B cell (primary cell): ENCODE data around the gene TSSC4. TPM values are rescaled to one million over a fixed set of nuclear protein-coding genes. Genes with fewer than 3 reads are reported as not detected.

ENCODE experiments used
- ATAC-seq: fragments of 200-7000 bp; cut with Tn5 transposase; one replicate; pipeline ENCODE4 v1.10.0; 2021; ENCODE audit warnings: low read depth, mild to moderate bottlenecking, moderate number of reproducible peaks, moderate library complexity
- CTCF ChIA-PET: fragments of 350-600 bp; sonication (Branson Sonifier 250); formaldehyde crosslinking; loops from one replicate; lab custom pipeline; 2021; ENCODE audit warnings: antibody characterized with exemption, inconsistent platforms; lab: Charles Lee
- POLR2A ChIA-PET: fragments of 350-600 bp; sonication (Branson Sonifier 250); formaldehyde crosslinking; loops from one replicate; lab custom pipeline; 2021; ENCODE audit warnings: antibody characterized with exemption; lab: Charles Lee
- DNase-seq: peaks from one replicate; pipeline ENCODE4 v3.0.0; 2013
- H2AFZ ChIP-seq: 2 replicates; pipeline ENCODE4 v1.6.1; 2012; ENCODE audit warnings: mild to moderate bottlenecking, low read depth, low read length; ENCODE audit not compliant: insufficient read depth, poor library complexity, severe bottlenecking
- H3K27ac ChIP-seq, 2 donors: 1 replicate in 1 of 2; 2 replicates in 1 of 2; pipeline ENCODE4 v1.5.1; 2012 to 2013; ENCODE audit warnings: low read length in 2 of 2, mild to moderate bottlenecking in 2 of 2, moderate library complexity in 1 of 2
- H3K27me3 ChIP-seq, 4 experiments: fragments of 200-600 bp in 1 of 4; sonication (generic) in 1 of 4; replicated peaks in 1 of 4; 1 replicate in 2 of 4; 2 replicates in 2 of 4; pipeline versions ENCODE4 v1.6.1 to v1.7.0; 2013 to 2016; ENCODE audit warnings: low read length in 3 of 4, mild to moderate bottlenecking in 2 of 4, mixed read lengths in 1 of 4, moderate library complexity in 1 of 4; ENCODE audit not compliant: insufficient read depth in 4 of 4, control insufficient read depth in 3 of 4; ENCODE audit errors: control extremely low read depth in 1 of 4
- H3K36me3 ChIP-seq, 2 experiments: replicated peaks in 1 of 2; 1 replicate in 1 of 2; 2 replicates in 1 of 2; pipeline versions ENCODE4 v1.6.1 to v1.7.1; 2013; ENCODE audit warnings: low read length in 1 of 2; ENCODE audit not compliant: insufficient read depth in 2 of 2, control insufficient read depth in 1 of 2; ENCODE audit errors: control extremely low read depth in 1 of 2, extremely low read depth in 1 of 2
- H3K4me1 ChIP-seq, 2 donors: fragments of 200-600 bp in 1 of 2; sonication (generic) in 1 of 2; 1 replicate in 1 of 2; 2 replicates in 1 of 2; pipeline versions ENCODE4 v1.5.1 to v1.6.1; 2013 to 2017; ENCODE audit warnings: low read length in 2 of 2; ENCODE audit not compliant: control insufficient read depth in 2 of 2, insufficient read depth in 2 of 2
- H3K4me2 ChIP-seq: replicated peaks from 2 replicates; pipeline ENCODE3; 2012; ENCODE audit warnings: mild to moderate bottlenecking, low read depth, low read length; ENCODE audit not compliant: poor library complexity, severe bottlenecking
- H3K4me3 ChIP-seq, 5 experiments: fragments of 200-600 bp in 1 of 5; sonication (generic) in 1 of 5; 1 replicate in 3 of 5; 2 replicates in 2 of 5; pipeline versions ENCODE4 v1.5.1 to v1.7.0; 2011 to 2016; ENCODE audit warnings: low read length in 4 of 5, mild to moderate bottlenecking in 4 of 5, low read depth in 2 of 5, control low read depth in 1 of 5, moderate library complexity in 1 of 5; ENCODE audit not compliant: insufficient read depth in 1 of 5; ENCODE audit errors: control extremely low read depth in 1 of 5, extremely low read depth in 1 of 5
- H3K79me2 ChIP-seq: fragments of 200-600 bp; sonication (generic); one replicate; pipeline ENCODE4 v1.6.0; 2016; ENCODE audit warnings: low read length; ENCODE audit not compliant: control insufficient read depth, insufficient read depth
- H3K9ac ChIP-seq: fragments of 200-600 bp; sonication (generic); 2 replicates; pipeline ENCODE4 v1.6.1; 2017; ENCODE audit warnings: mild to moderate bottlenecking, low read length, moderate library complexity
- H3K9me3 ChIP-seq, 3 donors: one replicate each; pipeline versions ENCODE4 v1.6.1 to v1.7.1; 2013; ENCODE audit warnings: low read length in 2 of 3; ENCODE audit not compliant: control insufficient read depth in 2 of 3, insufficient read depth in 1 of 3; ENCODE audit errors: control extremely low read depth in 1 of 3
- H4K20me1 ChIP-seq: 2 replicates; pipeline ENCODE4 v1.6.0; 2012; ENCODE audit warnings: mild to moderate bottlenecking, low read length; ENCODE audit not compliant: insufficient read depth, control insufficient read depth, poor library complexity, severe bottlenecking
- H3K27ac Mint-ChIP-seq: one replicate; pipeline ENCODE4 v1.8.0; 2021; ENCODE audit warnings: mixed read lengths
- H3K27me3 Mint-ChIP-seq: one replicate; pipeline ENCODE4 v1.8.0; 2021; ENCODE audit warnings: mixed read lengths
- H3K4me1 Mint-ChIP-seq: one replicate; pipeline ENCODE4 v1.8.0; 2021; ENCODE audit warnings: mixed read lengths
- H3K4me3 Mint-ChIP-seq: one replicate; pipeline ENCODE4 v1.8.0; 2021; ENCODE audit warnings: mixed read lengths
- H3K9me3 Mint-ChIP-seq: one replicate; pipeline ENCODE4 v1.8.0; 2022; ENCODE audit warnings: mixed read lengths; ENCODE audit not compliant: insufficient read depth
- CTCF ChIP-seq: fragments of 200-600 bp; IDR thresholded peaks from one replicate; pipeline ENCODE4 v1.8.0; 2022; ENCODE audit warnings: antibody characterized with exemption, mild to moderate bottlenecking
- EZH2 ChIP-seq: IDR thresholded peaks from 2 replicates; pipeline ENCODE4 v1.6.1; 2012; ENCODE audit warnings: borderline replicate concordance, low read depth, mild to moderate bottlenecking, moderate library complexity, low read length; ENCODE audit not compliant: insufficient read depth, poor library complexity, severe bottlenecking
- WGBS: methylation state at CpG from one replicate; pipeline ENCODE4 v1.1.5; 2013; ENCODE audit warnings: missing lambda C conversion rate; ENCODE audit not compliant: insufficient coverage; 5-methylcytosine and 5-hydroxymethylcytosine counted together
- intact Hi-C: fragments of 100-400 bp; cut with micrococcal nuclease; formaldehyde crosslinking; loops from one replicate; pipeline ENCODE4 v1.10.0; 2022
- polyA plus RNA-seq: library from polyadenylated mRNA; depleted of rRNA; stranded (reverse); fragments of >200 nt; gene quantifications from 2 replicates; pipeline ENCODE4 v1.2.3, GENCODE V29; 2012
- total RNA-seq, 2 donors: library from RNA; stranded (reverse); fragments of 120-200 nt in 1 of 2; gene quantifications; 1 replicate in 1 of 2; 2 replicates in 1 of 2; pipeline versions ENCODE4 v1.2.3 to v1.2.4, GENCODE V29; 2013 to 2022

Gene TSSC4
- total and polyA plus RNA-seq, 2 donors (not counting 1 experiment from before 2014, with no cell fraction given), result 49.4 to 57.5 TPM

DNA sequence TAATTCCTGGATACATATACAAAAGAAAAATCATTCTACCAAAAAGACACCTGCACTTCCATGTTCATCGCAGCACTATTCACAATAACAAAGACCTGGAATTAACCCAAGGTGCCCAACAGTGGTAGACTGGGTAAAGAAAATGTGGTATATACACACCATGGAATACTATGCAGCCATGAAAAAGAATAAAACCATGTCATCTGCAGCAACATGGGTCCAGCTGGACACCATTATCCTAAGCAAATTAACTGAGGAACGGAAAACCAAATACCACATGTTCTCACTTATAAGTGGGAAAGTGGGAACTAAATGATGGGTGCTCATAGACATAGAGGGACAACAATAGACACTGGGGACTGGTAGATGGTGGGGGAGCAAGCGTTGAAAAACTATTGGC is 39.3 kb downstream of the TSSC4 start:
- Mint-ChIP-seq H3K9me3 (peaks cover 4% of the 10 kb centered on the region), H3K27ac (no peak overlapping the region), H3K27me3 (peaks cover 3% of the 10 kb centered on the region), H3K4me1 (peaks cover 7% of the 10 kb centered on the region), H3K4me3 (no peak overlapping the region)
- peaks cover 4 to 6% of the 10 kb centered on the region in 2 donors for H3K4me1 ChIP-seq
- no CpG with 5 or more reads among the region's 3 CpGs for WGBS
- intact Hi-C loops, result no loop called here
- DNase-seq (no peak), ATAC-seq (no peak)
- TF ChIP-seq CTCF (no peak), EZH2 (no peak)
- no peak overlapping the region for H3K27ac ChIP-seq
- H3K27me3 ChIP-seq, result peaks cover 0 to 14% (median 1%) of the 10 kb centered on the region in 4 experiments
- no peaks in the 10 kb centered on the region for H3K36me3 ChIP-seq
- H3K4me3 ChIP-seq, result no peak overlapping the region
- no peak overlapping the region for H3K4me2 ChIP-seq
- H2AFZ ChIP-seq, result no peak overlapping the region
- peaks cover 0 to 21% (median 0%) of the 10 kb centered on the region in 3 donors for H3K9me3 ChIP-seq
- no peaks in the 10 kb centered on the region for H3K79me2 ChIP-seq
- ChIA-PET CTCF (interaction anchor here (0.9 to 1.3 kb wide), 2 partner anchors 135 to 448 kb away, joined by 3 to 4 read pairs; no protein-coding TSS in a partner anchor), POLR2A (interaction anchor here (0.5 kb wide), 1 partner anchor 260 kb away, joined by 3 read pairs; the partner anchor contains the start of gene KCNQ1OT1)
- no peaks in the 10 kb centered on the region for H4K20me1 ChIP-seq
- H3K9ac ChIP-seq, result no peak overlapping the region

GRCh38 chr11:2440646-2441045 is 40.1 kb downstream of the TSSC4 start:
- CTCF ChIA-PET, result interaction anchor here (0.8 to 1.3 kb wide), 3 partner anchors 136 to 447 kb away, joined by 3 to 4 read pairs (median 3); partner anchors contain the start of genes C11orf21 and TSPAN32
- DNase-seq (no peak), ATAC-seq (no peak)
- Histone ChIP-seq H3K27me3 (peaks cover 0 to 16% (median under 1%) of the 10 kb centered on the region in 4 experiments), H3K9ac (no peak overlapping the region), H3K4me2 (no peak overlapping the region), H3K4me1 (peaks cover 6 to 11% of the 10 kb centered on the region in 2 donors), H3K27ac (no peak overlapping the region), H3K9me3 (peaks cover 0 to 21% (median 0%) of the 10 kb centered on the region in 3 donors), H2AFZ (no peak overlapping the region), H4K20me1 (no peaks in the 10 kb centered on the region), H3K36me3 (no peaks in the 10 kb centered on the region), H3K79me2 (no peaks in the 10 kb centered on the region), H3K4me3 (no peak overlapping the region)
- POLR2A ChIA-PET, result no interaction called here
- peaks cover 10% of the 10 kb centered on the region for H3K4me1 Mint-ChIP-seq
- peaks cover 4% of the 10 kb centered on the region for H3K9me3 Mint-ChIP-seq
- peaks cover 3% of the 10 kb centered on the region for H3K27me3 Mint-ChIP-seq
- WGBS, result 75% methylated on average over 7 of the region's 8 CpGs
- intact Hi-C loops, result no loop called here
- no peak overlapping the region for H3K27ac Mint-ChIP-seq
- H3K4me3 Mint-ChIP-seq, result no peak overlapping the region
- no peak for TF ChIP-seq CTCF
- no peak for TF ChIP-seq EZH2
